Lung (tissue), 12 donors: ENCODE data around the gene LMOD1. TPM values are rescaled to one million over a fixed set of nuclear protein-coding genes. Genes with fewer than 3 reads are reported as not detected.

Source experiments
- ATAC-seq: fragments of 200-7000 bp; cut with Tn5 transposase; one replicate; pipeline ENCODE4 v1.9.1; 2020; ENCODE audit warnings: moderate number of reproducible peaks; ENCODE audit not compliant: insufficient read depth, low FRiP score
- DNase-seq, 3 donors: peaks; one replicate each; pipeline ENCODE4 v3.0.0-alpha.2; 2013 to 2017
- H3K27ac ChIP-seq, 2 donors: one replicate each; pipeline ENCODE4 v1.5.1; 2013; ENCODE audit warnings: mild to moderate bottlenecking in 2 of 2, moderate library complexity in 2 of 2, control low read depth in 1 of 2, inconsistent platforms in 1 of 2, low read depth in 1 of 2, low read length in 1 of 2
- H3K27me3 ChIP-seq, 3 donors: one replicate each; pipeline ENCODE4 v1.5.1; 2013; ENCODE audit warnings: low read length in 2 of 3; ENCODE audit not compliant: control insufficient read depth in 3 of 3, insufficient read depth in 3 of 3
- H3K36me3 ChIP-seq, 4 donors: one replicate each; pipeline ENCODE4 v1.5.1; 2013; ENCODE audit warnings: low read length in 4 of 4, mild to moderate bottlenecking in 1 of 4, moderate library complexity in 1 of 4; ENCODE audit not compliant: control insufficient read depth in 4 of 4, insufficient read depth in 4 of 4
- H3K4me1 ChIP-seq, 5 donors: one replicate each; pipeline ENCODE4 v1.5.1; 2013; ENCODE audit warnings: low read length in 5 of 5, mild to moderate bottlenecking in 2 of 5, moderate library complexity in 1 of 5; ENCODE audit not compliant: control insufficient read depth in 5 of 5, insufficient read depth in 5 of 5
- H3K4me3 ChIP-seq: one replicate; pipeline ENCODE4 v1.5.1; 2013; ENCODE audit warnings: mild to moderate bottlenecking, control low read depth, moderate library complexity
- H3K9ac ChIP-seq, 2 donors: one replicate each; pipeline ENCODE4 v1.5.1; 2013; ENCODE audit warnings: low read length in 2 of 2, control low read depth in 1 of 2; ENCODE audit not compliant: insufficient read depth in 1 of 2
- H3K9me3 ChIP-seq, 4 donors: one replicate each; pipeline ENCODE4 v1.5.1; 2013; ENCODE audit warnings: low read length in 3 of 4, mild to moderate bottlenecking in 1 of 4, moderate library complexity in 1 of 4; ENCODE audit not compliant: control insufficient read depth in 4 of 4, insufficient read depth in 3 of 4
- CTCF ChIP-seq: IDR thresholded peaks from 2 replicates; pipeline ENCODE4 v1.5.1; 2012; ENCODE audit warnings: mild to moderate bottlenecking; ENCODE audit errors: control extremely low read depth, extremely low read depth
- WGBS, 2 donors: extraction: QIAGEN DNeasy Blood & Tissue Kit; methylation state at CpG; one replicate each; pipeline ENCODE4 v1.1.7; 2013; 5-methylcytosine and 5-hydroxymethylcytosine counted together
- polyA plus RNA-seq, 2 donors: library from polyadenylated mRNA; stranded (reverse); fragments of 200-250 nt; gene quantifications; one replicate each; pipeline ENCODE4 v1.2.1, GENCODE V29; 2013
- total RNA-seq, 2 donors: library from RNA; depleted of rRNA in 1 of 2; stranded (reverse); fragments of >200 nt in 1 of 2; gene quantifications; one replicate each; pipeline ENCODE4 v1.2.1, GENCODE V29; 2014 to 2021
- donor health status: control.
- donor health status: control.
- donor health status: Bipolar disorder and iron deficiency.
- donor health status: healthy.
- donor health status: DM: yes; HTN: yes; CAD: no.

The LMOD1 gene
- total and polyA plus RNA-seq, 4 donors = 9.6 to 25.1 (median 18.2) TPM

GRCh38 chr1:201937624-201938213 is 8.6 kb downstream of the LMOD1 start:
- Histone ChIP-seq H3K9me3 (no peaks in the 10 kb centered on the region), H3K4me3 (no peak overlapping the region), H3K9ac (no peak overlapping the region), H3K27ac (no peak overlapping the region), H3K4me1 (peaks cover 0 to 9% (median 7%) of the 10 kb centered on the region in 5 donors), H3K36me3 (no peaks in the 10 kb centered on the region), H3K27me3 (no peaks in the 10 kb centered on the region)
- ATAC-seq (peak; percentile 46), DNase-seq (no peak)
- TF ChIP-seq CTCF = no peak
- WGBS, 2 donors = 55 to 58% methylated on average over 5 of the region's 5 CpGs

DNA sequence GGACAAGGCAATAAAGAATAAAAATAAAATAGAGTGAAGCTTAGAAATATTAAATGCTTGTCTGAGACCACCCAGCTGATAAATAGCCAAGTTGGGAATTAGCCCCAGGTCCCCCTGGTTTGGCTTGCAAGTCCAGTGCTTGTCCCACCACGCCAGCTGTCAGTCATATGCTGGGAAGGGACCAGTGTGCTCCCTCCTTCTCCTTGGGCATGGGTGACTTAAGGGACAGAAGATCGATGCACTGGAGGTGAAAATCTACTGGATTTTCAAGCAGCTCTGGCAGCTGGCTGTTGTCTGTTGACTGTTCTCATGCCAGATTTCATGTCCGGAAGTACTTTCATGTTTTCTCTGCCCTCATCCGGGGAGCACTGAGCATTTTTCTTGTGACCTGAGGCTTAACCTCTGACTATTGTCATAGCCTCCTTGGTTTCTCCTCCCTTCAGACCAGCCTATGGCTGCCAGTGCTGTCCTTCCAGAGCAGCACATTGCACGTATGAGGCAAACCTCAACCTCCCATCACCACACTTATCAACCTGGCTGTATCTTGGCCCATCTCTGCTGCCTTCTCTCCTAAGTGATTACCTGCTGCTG is 12.4 kb downstream of the LMOD1 start:
- Histone ChIP-seq H3K27me3 (no peaks in the 10 kb centered on the region), H3K4me3 (no peak overlapping the region), H3K36me3 (no peaks in the 10 kb centered on the region), H3K4me1 (peaks cover 0 to 4% (median 0%) of the 10 kb centered on the region in 5 donors), H3K27ac (no peak overlapping the region), H3K9ac (no peak overlapping the region), H3K9me3 (no peaks in the 10 kb centered on the region)
- WGBS, 2 donors = 60 to 66% methylated on average over 5 of the region's 5 CpGs
- ATAC-seq (no peak), DNase-seq (peak in 1 of 3 donors; percentile 32)
- no peak for TF ChIP-seq CTCF

GRCh38 chr1:201930803-201931202 is 15.5 kb downstream of the LMOD1 start:
- no peaks in the 10 kb centered on the region for H3K27me3 ChIP-seq
- 76 to 88% methylated on average over 5 of the region's 5 CpGs for WGBS, 2 donors
- H3K27ac ChIP-seq = no peak overlapping the region
- no peak overlapping the region for H3K9ac ChIP-seq
- no peaks in the 10 kb centered on the region for H3K9me3 ChIP-seq
- TF ChIP-seq CTCF = no peak
- peaks cover 0 to 3% (median 0%) of the 10 kb centered on the region in 5 donors for H3K4me1 ChIP-seq
- DNase-seq (no peak), ATAC-seq (no peak)
- no peak overlapping the region for H3K4me3 ChIP-seq
- no peaks in the 10 kb centered on the region for H3K36me3 ChIP-seq
